ENCODE data around the gene SLC38A8. TPM values are rescaled to one million over a fixed set of nuclear protein-coding genes. Genes with fewer than 3 reads are reported as not detected.
A peak's percentile ranks its signal among the peaks of the same experiment; 100 is the strongest.

SLC38A8 gene
- total RNA-seq, 1 donor from 2014 or later: not detected

GRCh38 chr16:84068783-84069462 lies 26.3 kb upstream of the SLC38A8 start:
- no peak for DNase-seq (ENCODE audit: low spot score)

GRCh38 chr16:84068041-84068440 lies 25.4 kb upstream of the SLC38A8 start:
- no peak for DNase-seq (ENCODE audit: low spot score)

- no peak for DNase-seq (ENCODE audit: low spot score)
Observed at GRCh38 chr16:84067640-84068039, 25.0 kb upstream of the SLC38A8 start.

- DNase-seq (ENCODE audit: low spot score): no peak
Observed at GRCh38 chr16:84065536-84066132, 23.0 kb upstream of the SLC38A8 start.

GRCh38 chr16:84063980-84064379 lies 21.4 kb upstream of the SLC38A8 start:
- DNase-seq (ENCODE audit: low spot score): no peak

DNA sequence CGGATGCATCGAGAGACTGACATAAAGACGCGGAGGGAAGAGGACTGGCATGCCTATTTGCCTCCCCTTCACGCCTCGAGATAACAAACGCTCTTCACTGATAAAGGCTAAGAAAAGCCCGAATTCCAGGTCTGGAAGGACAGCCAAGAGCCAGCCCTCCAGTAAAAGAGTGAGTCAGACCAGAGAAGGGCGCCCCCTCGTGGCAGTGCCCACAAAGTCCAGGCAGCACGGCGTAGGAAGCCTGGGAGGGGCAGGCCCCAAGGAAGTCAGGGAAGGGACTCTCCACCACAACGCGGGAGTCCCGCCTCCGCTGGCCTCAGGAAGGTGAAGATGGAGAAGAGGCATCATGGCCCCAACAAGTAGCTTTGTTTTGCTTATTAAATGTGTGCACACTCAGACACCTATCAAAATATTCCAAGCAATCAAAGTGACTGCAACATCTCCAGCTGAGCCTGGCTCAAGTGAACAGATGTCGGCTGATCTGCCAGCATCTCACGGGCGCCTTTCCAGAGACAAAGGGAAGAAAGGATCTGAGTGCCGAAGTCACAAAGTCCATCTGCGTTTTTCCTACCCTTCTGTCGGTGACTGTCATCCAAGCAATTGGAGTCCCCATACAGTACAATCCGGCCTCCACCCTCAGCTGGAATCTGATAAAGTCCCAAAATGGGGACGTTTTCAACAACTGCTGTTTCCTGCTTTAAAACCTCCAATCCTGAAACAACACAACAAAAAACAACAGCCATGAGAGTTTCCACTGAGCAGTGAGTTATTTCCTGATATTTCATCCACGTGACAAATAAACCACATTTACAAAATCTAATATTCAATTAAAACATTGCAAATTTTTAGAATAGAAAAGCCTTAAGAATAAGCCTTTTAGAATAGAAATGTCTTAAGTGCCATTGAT lies 20.4 kb upstream of the SLC38A8 start:
- DNase-seq (ENCODE audit: low spot score): peak; percentile 93

DNA sequence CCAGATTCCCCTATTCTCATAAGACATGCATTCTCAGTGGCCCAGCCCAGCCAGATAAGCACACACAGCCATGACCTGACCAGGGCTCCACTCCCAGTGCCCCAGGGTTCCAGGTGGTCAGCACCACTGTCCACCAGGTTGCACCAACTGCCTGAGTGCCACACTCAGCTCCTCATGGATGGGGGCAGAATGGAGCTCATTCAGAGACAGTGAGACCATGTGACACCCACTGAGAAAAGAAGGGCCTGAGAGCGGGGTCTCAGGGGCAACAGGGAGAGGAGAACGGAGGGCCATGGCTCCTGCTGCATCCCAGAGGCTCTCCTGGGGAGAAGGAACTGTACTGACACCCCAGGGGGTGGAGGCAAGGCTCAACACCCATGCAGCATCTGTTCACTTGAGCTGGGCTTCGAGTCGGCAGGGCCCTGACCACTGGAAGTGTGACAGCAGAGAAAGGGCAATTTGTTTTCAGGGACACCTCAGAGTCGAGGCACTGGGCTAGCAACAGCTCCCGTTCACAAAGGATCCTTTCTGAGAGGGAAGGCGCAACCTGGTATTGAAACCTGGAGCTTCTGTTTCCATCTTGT lies 18.7 kb upstream of the SLC38A8 start:
- peak; percentile 71 for DNase-seq (ENCODE audit: low spot score)

- peak; percentile 81 for DNase-seq (ENCODE audit: low spot score)
Observed at GRCh38 chr16:84059946-84060901, 17.6 kb upstream of the SLC38A8 start.

GRCh38 chr16:84059111-84059510 lies 16.5 kb upstream of the SLC38A8 start:
- peak; percentile 72 for DNase-seq (ENCODE audit: low spot score)

- DNase-seq (ENCODE audit: low spot score): no peak
Observed at GRCh38 chr16:84058664-84059063, 16.1 kb upstream of the SLC38A8 start.

DNA sequence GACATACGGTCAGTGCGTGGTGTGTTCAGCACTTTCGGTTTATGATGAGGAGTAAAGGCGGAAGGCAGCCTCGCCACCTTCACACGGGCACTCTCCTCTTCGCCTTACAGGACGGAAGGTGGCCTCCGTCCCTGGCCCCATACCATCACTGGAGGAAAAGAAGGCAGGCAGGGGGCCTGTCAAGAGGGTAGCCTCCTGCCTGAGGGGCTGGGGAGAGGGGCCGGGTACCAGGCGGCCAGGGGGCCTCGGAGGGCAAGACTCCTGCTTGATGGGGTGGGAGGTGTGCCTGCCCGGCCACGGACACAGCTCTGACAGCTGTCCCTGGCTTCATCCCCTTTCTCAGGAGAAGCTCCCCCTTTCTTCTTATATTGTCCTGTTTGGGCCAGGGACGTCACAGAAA lies 15.6 kb upstream of the SLC38A8 start:
- peak; percentile 49 for DNase-seq (ENCODE audit: low spot score)

- DNase-seq (ENCODE audit: low spot score): peak; percentile 62
Observed at GRCh38 chr16:84056933-84057332, 14.3 kb upstream of the SLC38A8 start.

DNA sequence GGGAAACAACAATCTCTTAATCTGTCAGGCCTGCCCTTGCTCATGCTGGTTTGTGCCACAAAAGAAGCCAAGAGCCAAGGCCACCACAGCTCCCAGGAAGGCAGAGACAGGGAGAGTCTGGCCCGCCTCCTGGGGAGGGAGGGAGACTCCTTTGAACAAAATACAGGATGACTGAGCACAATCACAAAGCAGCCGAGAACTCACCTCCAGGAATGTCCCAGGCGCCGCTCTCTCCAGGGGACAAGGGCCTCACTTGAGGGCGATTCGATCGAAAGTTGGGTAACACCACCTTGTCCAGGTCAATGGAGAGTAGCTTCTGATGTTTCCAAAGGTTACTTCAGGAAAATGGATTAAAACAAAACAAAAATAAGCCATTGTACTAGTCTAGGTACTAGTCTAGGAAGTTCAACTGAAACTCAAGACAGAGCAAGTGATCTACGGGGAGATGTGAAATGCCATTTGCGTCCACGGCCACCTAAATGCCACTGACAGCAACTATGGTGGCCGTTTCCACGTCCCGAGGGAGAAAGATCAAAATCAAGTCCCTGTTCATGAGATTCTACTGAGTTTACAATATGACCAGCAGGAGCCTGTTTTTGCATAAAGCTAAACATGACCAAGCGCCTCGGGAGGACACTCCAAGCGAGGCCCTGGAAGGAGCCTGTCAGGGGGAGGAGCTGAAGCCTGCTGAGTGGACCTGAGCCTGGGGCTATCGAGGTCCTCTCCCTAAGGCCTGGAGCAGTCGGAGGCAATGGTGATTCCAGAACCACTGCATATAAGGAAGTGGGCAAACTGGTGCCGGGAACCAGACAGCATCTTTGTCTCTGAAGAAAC lies 13.4 kb upstream of the SLC38A8 start:
- DNase-seq (ENCODE audit: low spot score): peak; percentile 49

GRCh38 chr16:84055366-84055765 lies 12.8 kb upstream of the SLC38A8 start:
- no peak for DNase-seq (ENCODE audit: low spot score)

- peak; percentile 64 for DNase-seq (ENCODE audit: low spot score)
Observed at GRCh38 chr16:84054916-84055315, 12.3 kb upstream of the SLC38A8 start.

- peak; percentile 89 for DNase-seq (ENCODE audit: low spot score)
Observed at GRCh38 chr16:84054271-84054670, 11.7 kb upstream of the SLC38A8 start.

GRCh38 chr16:84053237-84053636 lies 10.6 kb upstream of the SLC38A8 start:
- DNase-seq (ENCODE audit: low spot score): peak; percentile 64

- DNase-seq (ENCODE audit: low spot score): peak; percentile 76
Observed at GRCh38 chr16:84052071-84052622, 9.6 kb upstream of the SLC38A8 start.

DNA sequence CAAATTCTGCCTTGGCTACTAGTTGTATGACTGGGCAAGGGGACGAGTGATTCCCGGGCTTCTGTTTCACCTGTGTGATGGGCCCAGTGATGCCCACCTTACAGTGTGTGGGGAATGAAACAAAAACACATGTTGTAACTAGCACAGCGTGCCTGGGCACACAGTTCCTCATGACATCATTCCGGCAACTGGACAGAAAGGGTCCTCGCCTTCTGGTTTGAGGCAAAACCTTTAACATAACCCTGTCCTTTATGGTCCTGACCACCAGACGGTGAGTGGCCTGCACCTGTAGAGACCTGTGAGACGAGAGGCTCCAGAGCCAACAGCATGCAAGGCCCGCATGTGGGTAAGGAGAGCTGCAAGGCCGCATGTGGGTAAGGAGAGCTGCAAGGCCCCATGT lies 7.7 kb upstream of the SLC38A8 start:
- DNase-seq (ENCODE audit: low spot score): no peak
